Natural killer cell (primary cell): Measurements from ENCODE around the gene PIGR. TPM values are rescaled to one million over a fixed set of nuclear protein-coding genes. Genes with fewer than 3 reads are reported as not detected.

Source experiments
- ATAC-seq, 3 donors: fragments of 150-1000 bp in 2 of 3; fragments of 200-7000 bp in 1 of 3; cut with Tn5 transposase; 1 replicate in 1 of 3; 2 replicates in 2 of 3; pipeline ENCODE4 v1.10.0; 2021; ENCODE audit warnings: mild to moderate bottlenecking in 2 of 3, moderate library complexity in 2 of 3
- DNase-seq, 2 donors: peaks; one replicate each; pipeline versions ENCODE4 v3.0.0 to v3.0.0-alpha.2; 2013 to 2021; ENCODE audit warnings: mixed read lengths in 1 of 2
- H3K27ac ChIP-seq: one replicate; pipeline ENCODE4 v1.5.1; 2013; ENCODE audit warnings: mild to moderate bottlenecking, low read length
- H3K27me3 ChIP-seq: one replicate; pipeline ENCODE4 v1.6.1; 2013; ENCODE audit warnings: low read length; ENCODE audit not compliant: control insufficient read depth, insufficient read depth
- H3K36me3 ChIP-seq: one replicate; pipeline ENCODE4 v1.6.1; 2013; ENCODE audit warnings: low read length; ENCODE audit not compliant: control insufficient read depth, insufficient read depth
- H3K4me1 ChIP-seq: one replicate; pipeline ENCODE4 v1.6.1; 2013; ENCODE audit warnings: low read length; ENCODE audit not compliant: control insufficient read depth, insufficient read depth
- H3K4me3 ChIP-seq: one replicate; pipeline ENCODE4 v1.5.1; 2013; ENCODE audit warnings: low read length
- H3K9me3 ChIP-seq: one replicate; pipeline ENCODE4 v1.6.1; 2013; ENCODE audit warnings: low read length; ENCODE audit not compliant: control insufficient read depth, insufficient read depth
- H3K27ac Mint-ChIP-seq, 2 donors: one replicate each; pipeline ENCODE4 v1.8.0; 2022; ENCODE audit warnings: mild to moderate bottlenecking in 2 of 2, mixed read lengths in 2 of 2, moderate library complexity in 1 of 2
- H3K27me3 Mint-ChIP-seq, 2 donors: one replicate each; pipeline ENCODE4 v1.8.0; 2022; ENCODE audit warnings: low read depth in 2 of 2, mixed read lengths in 2 of 2
- H3K36me3 Mint-ChIP-seq: one replicate; pipeline ENCODE4 v1.8.0; 2022; ENCODE audit warnings: mixed read lengths
- H3K4me1 Mint-ChIP-seq, 2 donors: one replicate each; pipeline ENCODE4 v1.8.0; 2022; ENCODE audit warnings: mixed read lengths in 2 of 2
- H3K4me3 Mint-ChIP-seq: one replicate; pipeline ENCODE4 v1.8.0; 2022; ENCODE audit warnings: mild to moderate bottlenecking, moderate library complexity, mixed read lengths
- H3K9me3 Mint-ChIP-seq, 2 donors: one replicate each; pipeline ENCODE4 v1.8.0; 2022; ENCODE audit warnings: mixed read lengths in 2 of 2
- WGBS: methylation state at CpG from one replicate; pipeline ENCODE4 v1.1.7; 2013; ENCODE audit warnings: missing lambda C conversion rate; ENCODE audit not compliant: insufficient coverage; 5-methylcytosine and 5-hydroxymethylcytosine counted together
- intact Hi-C: fragments of 100-400 bp; cut with micrococcal nuclease; formaldehyde crosslinking; loops from one replicate; pipeline ENCODE4 v1.14.2; 2022
- total RNA-seq, 4 donors: library from RNA; stranded (reverse); fragments of 120-200 nt in 1 of 4; gene quantifications; one replicate each; pipeline versions ENCODE4 v1.2.3 to v1.2.4, GENCODE V29; 2013 to 2022
- TF ChIP-seq, protein P1 (sequence below): fragments of 200-600 bp; IDR thresholded peaks from one replicate; pipeline ENCODE4 v1.8.0; 2022; ENCODE audit warnings: antibody characterized with exemption

Gene PIGR
- total RNA-seq, 3 donors from 2014 or later (not counting 1 experiment from before 2014, with no cell fraction given): 0.38 TPM; not detected in 2

DNA sequence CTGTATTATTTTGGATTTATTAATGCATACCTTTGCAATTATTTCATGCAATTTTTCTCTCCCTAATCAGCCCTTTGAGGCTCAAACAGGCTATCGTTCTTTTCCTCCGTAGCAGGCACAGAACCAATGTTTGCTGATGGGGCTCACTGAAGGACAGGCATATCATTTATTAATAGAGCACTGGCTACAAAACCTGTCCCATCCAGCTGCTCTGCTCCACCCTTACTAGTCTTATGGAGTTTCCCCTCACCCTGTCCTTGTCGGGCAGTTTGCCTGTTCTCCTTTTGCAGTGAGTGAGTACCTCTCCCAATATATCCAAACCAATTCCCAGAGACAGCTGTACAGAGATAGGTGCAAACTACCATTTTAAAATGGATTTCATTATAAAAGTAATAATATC is 40.6 kb upstream of the PIGR start:
- intact Hi-C loops: no loop called here
- Histone ChIP-seq H3K4me1 (no peaks in the 10 kb centered on the region), H3K4me3 (no peak overlapping the region), H3K27me3 (no peaks in the 10 kb centered on the region), H3K36me3 (no peaks in the 10 kb centered on the region), H3K9me3 (no peaks in the 10 kb centered on the region), H3K27ac (no peak overlapping the region)
- Mint-ChIP-seq H3K27me3 (peaks cover 38 to 51% of the 10 kb centered on the region in 2 donors), H3K27ac (no peak overlapping the region), H3K9me3 (no peaks in the 10 kb centered on the region), H3K4me3 (no peak overlapping the region), H3K4me1 (no peaks in the 10 kb centered on the region), H3K36me3 (no peaks in the 10 kb centered on the region)
- DNase-seq (no peak), ATAC-seq (no peak)
- TF ChIP-seq, protein P1, sequence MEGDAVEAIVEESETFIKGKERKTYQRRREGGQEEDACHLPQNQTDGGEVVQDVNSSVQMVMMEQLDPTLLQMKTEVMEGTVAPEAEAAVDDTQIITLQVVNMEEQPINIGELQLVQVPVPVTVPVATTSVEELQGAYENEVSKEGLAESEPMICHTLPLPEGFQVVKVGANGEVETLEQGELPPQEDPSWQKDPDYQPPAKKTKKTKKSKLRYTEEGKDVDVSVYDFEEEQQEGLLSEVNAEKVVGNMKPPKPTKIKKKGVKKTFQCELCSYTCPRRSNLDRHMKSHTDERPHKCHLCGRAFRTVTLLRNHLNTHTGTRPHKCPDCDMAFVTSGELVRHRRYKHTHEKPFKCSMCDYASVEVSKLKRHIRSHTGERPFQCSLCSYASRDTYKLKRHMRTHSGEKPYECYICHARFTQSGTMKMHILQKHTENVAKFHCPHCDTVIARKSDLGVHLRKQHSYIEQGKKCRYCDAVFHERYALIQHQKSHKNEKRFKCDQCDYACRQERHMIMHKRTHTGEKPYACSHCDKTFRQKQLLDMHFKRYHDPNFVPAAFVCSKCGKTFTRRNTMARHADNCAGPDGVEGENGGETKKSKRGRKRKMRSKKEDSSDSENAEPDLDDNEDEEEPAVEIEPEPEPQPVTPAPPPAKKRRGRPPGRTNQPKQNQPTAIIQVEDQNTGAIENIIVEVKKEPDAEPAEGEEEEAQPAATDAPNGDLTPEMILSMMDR: no peak
- WGBS: 93% methylated on average over 3 of the region's 3 CpGs

DNA sequence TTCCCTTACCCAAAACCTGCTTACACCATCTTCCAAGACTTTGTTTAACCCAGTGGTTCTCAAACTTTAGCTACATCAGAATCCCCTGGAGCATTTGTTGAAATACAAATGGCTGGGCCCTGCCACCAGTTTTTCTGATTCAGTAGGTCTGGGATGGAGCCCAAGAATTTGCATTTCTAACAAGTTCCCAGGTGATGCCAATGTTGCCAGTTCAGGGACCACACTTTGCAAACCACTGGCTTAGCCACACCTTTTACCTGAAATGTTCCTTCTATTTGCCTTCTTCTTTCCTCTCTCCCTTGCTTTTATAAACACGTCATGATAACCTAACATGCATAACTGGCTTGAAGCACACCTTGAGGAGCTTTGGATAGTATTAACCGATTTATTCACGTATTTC is 40.1 kb upstream of the PIGR start:
- Mint-ChIP-seq H3K4me1 (no peaks in the 10 kb centered on the region), H3K27me3 (peaks cover 38 to 51% of the 10 kb centered on the region in 2 donors), H3K4me3 (no peak overlapping the region), H3K36me3 (no peaks in the 10 kb centered on the region), H3K9me3 (no peaks in the 10 kb centered on the region), H3K27ac (no peak overlapping the region)
- TF ChIP-seq, protein P1: no peak
- DNase-seq (no peak), ATAC-seq (no peak)
- Histone ChIP-seq H3K36me3 (no peaks in the 10 kb centered on the region), H3K4me3 (no peak overlapping the region), H3K27ac (no peak overlapping the region), H3K27me3 (no peaks in the 10 kb centered on the region), H3K4me1 (no peaks in the 10 kb centered on the region), H3K9me3 (no peaks in the 10 kb centered on the region)
- 76% methylated on average over 3 of the region's 3 CpGs for WGBS
- intact Hi-C loops: no loop called here

GRCh38 chr1:206985162-206985749 is 39.0 kb upstream of the PIGR start:
- Histone ChIP-seq H3K4me1 (no peaks in the 10 kb centered on the region), H3K27me3 (no peaks in the 10 kb centered on the region), H3K27ac (no peak overlapping the region), H3K36me3 (no peaks in the 10 kb centered on the region), H3K4me3 (no peak overlapping the region), H3K9me3 (no peaks in the 10 kb centered on the region)
- Mint-ChIP-seq H3K4me1 (no peaks in the 10 kb centered on the region), H3K9me3 (no peaks in the 10 kb centered on the region), H3K36me3 (no peaks in the 10 kb centered on the region), H3K27me3 (peaks cover 36 to 47% of the 10 kb centered on the region in 2 donors), H3K27ac (no peak overlapping the region), H3K4me3 (no peak overlapping the region)
- no peak for ATAC-seq
- TF ChIP-seq, protein P1: no peak
- intact Hi-C loops: no loop called here
- no peak for DNase-seq
- WGBS: 92% methylated on average over 10 of the region's 10 CpGs

DNA sequence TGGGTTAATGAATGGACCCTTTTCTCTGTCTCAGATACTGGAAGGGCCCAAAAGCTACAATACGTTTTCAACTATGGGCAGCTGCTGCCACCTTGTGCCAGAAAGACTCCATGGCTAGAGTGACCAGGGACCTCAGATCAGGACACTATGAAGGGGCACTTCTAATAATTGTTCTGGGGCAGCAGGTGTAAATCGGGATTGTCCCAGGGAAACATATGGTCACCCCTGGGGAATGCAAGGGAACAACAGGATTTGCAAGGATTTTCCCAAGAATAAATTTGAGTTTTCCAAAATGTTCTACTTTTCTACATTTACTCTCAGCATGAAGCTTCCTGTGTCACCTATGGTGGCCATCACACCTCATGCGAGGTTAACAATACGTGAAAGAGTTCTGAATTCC is 36.0 kb upstream of the PIGR start:
- H3K27me3 Mint-ChIP-seq: peaks cover 24 to 31% of the 10 kb centered on the region in 2 donors
- no peaks in the 10 kb centered on the region for H3K9me3 Mint-ChIP-seq
- ATAC-seq (peak; percentile 71 to 89 (median 86)), DNase-seq (peak; percentile 52 to 78)
- H3K4me1 ChIP-seq: no peaks in the 10 kb centered on the region
- no peaks in the 10 kb centered on the region for H3K36me3 Mint-ChIP-seq
- intact Hi-C loops: loop anchor here (1.0 to 5.0 kb wide), 6 partner anchors 70 to 348 kb away; partner anchors contain the start of gene IL20
- TF ChIP-seq, protein P1: peak; percentile 66
- no peaks in the 10 kb centered on the region for H3K27me3 ChIP-seq
- H3K4me3 ChIP-seq: no peak overlapping the region
- no peak overlapping the region for H3K27ac Mint-ChIP-seq
- no peak overlapping the region for H3K4me3 Mint-ChIP-seq
- no peak overlapping the region for H3K27ac ChIP-seq
- no peaks in the 10 kb centered on the region for H3K4me1 Mint-ChIP-seq
- no peaks in the 10 kb centered on the region for H3K36me3 ChIP-seq
- no peaks in the 10 kb centered on the region for H3K9me3 ChIP-seq
- 25% methylated on average over 4 of the region's 4 CpGs for WGBS
